MG63 (cell line): Measurements from ENCODE around the gene EMCN. TPM values are rescaled to one million over a fixed set of nuclear protein-coding genes. Genes with fewer than 3 reads are reported as not detected.
"Not testable (repeated sequence)": the region's sequence is repeated elsewhere in the genome, so short reads cannot be mapped to it uniquely, and the experiment has no call there.

Experiments
- DNase-seq: peaks from one replicate; pipeline ENCODE4 v3.0.0-alpha.2; 2020
- H3K27me3 ChIP-seq: fragments of 250-450 bp; sonication (Bioruptor Pico); 2 replicates; pipeline ENCODE4 v1.5.1; 2020; ENCODE audit warnings: mild to moderate bottlenecking, moderate library complexity
- H3K36me3 ChIP-seq: fragments of 250-450 bp; sonication (Bioruptor Pico); 2 replicates; pipeline ENCODE4 v1.5.1; 2020; ENCODE audit warnings: mild to moderate bottlenecking, moderate library complexity
- H3K4me3 ChIP-seq: fragments of 250-450 bp; sonication (Bioruptor Pico); 2 replicates; pipeline ENCODE4 v1.5.1; 2020; ENCODE audit warnings: mild to moderate bottlenecking, moderate library complexity
- H3K9me3 ChIP-seq: fragments of 250-450 bp; sonication (Bioruptor Pico); 2 replicates; pipeline ENCODE4 v1.5.1; 2020; ENCODE audit warnings: mild to moderate bottlenecking, moderate library complexity
- total RNA-seq: library from RNA; depleted of rRNA; stranded (reverse); fragments of >200 nt; shearing (Covaris generic); gene quantifications from 2 replicates; pipeline ENCODE4 v1.2.3, GENCODE V29; 2014; ENCODE audit warnings: low replicate concordance

Gene EMCN
- total RNA-seq, 1 experiment from 2014 or later, result not detected

DNA sequence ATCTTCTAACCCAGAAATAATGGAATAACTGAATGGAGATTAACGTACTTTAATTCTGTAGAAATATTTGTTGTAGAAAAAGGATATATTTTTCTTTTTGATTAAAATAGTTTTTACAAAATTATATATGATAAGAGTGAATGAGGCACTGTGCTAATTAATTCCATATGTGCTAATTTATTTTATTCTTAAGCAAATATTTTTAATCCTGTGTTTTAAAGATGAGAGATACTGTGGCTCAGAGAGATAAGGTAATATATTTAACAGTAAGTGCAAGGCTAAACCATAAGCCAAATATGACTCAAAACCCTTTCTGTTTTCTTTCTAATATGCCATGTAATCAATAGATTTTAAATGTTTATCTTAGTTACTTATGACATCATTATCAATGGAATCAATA is 88.2 kb downstream of the EMCN start:
- Histone ChIP-seq H3K9me3 (no peaks in the 10 kb centered on the region), H3K4me3 (no peak overlapping the region), H3K27me3 (no peaks in the 10 kb centered on the region), H3K36me3 (no peaks in the 10 kb centered on the region)
- DNase-seq, result no peak

GRCh38 chr4:100428051-100428450 is 89.8 kb downstream of the EMCN start:
- no peaks in the 10 kb centered on the region for H3K36me3 ChIP-seq
- no peak overlapping the region for H3K4me3 ChIP-seq
- H3K9me3 ChIP-seq, result no peaks in the 10 kb centered on the region
- H3K27me3 ChIP-seq, result no peaks in the 10 kb centered on the region
- peak; percentile 73 for DNase-seq

- Histone ChIP-seq H3K4me3 (no peak overlapping the region), H3K36me3 (no peaks in the 10 kb centered on the region), H3K27me3 (no peaks in the 10 kb centered on the region)
Measured at GRCh38 chr4:100424376-100424775, 93.4 kb downstream of the EMCN start.

DNA sequence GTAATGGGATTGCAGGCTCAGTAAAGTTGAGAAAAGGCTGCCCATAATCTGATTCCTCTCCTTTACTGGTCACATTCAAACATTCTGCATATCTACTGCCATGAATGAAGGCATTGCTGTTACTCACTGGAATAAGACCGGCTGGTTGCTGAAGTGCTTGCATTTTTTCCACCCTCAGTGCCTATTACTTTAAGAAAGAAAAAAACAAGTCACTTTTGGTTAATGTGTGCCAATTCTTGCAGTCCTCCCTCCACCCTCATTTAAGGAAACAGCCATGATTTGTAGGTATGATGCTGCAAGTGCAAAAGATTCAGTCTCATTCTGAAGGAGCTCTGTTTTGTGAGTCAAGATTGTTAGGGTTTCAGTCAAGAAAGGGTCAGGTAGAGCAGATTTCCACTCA is 94.9 kb downstream of the EMCN start:
- DNase-seq, result no peak

More at GRCh38 chr4:100424376-100424775, 93.4 kb downstream of the EMCN start:
- no peak for DNase-seq
- H3K9me3 ChIP-seq, result no peaks in the 10 kb centered on the region

GRCh38 chr4:100421361-100421978 is 96.4 kb downstream of the EMCN start:
- no peak overlapping the region for H3K4me3 ChIP-seq
- H3K36me3 ChIP-seq, result no peaks in the 10 kb centered on the region
- DNase-seq, result no peak
- H3K9me3 ChIP-seq, result no peaks in the 10 kb centered on the region
- no peaks in the 10 kb centered on the region for H3K27me3 ChIP-seq

More for the DNA sequence above, 94.9 kb downstream of the EMCN start:
- H3K9me3 ChIP-seq, result no peaks in the 10 kb centered on the region
- H3K36me3 ChIP-seq, result no peaks in the 10 kb centered on the region
- H3K4me3 ChIP-seq, result no peak overlapping the region
- no peaks in the 10 kb centered on the region for H3K27me3 ChIP-seq

DNA sequence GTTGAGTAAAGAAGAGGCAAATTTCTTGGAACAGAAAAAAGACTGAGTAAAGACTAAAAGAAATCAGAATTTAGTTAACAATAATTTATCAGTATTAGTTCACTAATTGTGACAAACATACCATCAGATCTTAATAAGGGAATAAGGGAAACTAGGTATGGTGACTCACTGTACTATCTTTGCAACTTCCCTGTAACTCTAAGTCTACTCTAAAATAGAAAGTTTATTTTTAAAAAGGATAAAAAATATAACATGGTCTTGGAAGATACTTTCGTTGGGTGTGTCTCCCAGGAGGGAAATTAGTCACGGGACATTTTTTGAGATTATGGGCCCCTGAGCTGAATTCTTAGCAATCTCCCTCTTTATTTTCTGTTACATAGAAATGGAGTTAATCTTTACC is 97.3 kb downstream of the EMCN start:
- no peak for DNase-seq

GRCh38 chr4:100417565-100417964 is 100.3 kb downstream of the EMCN start:
- no peaks in the 10 kb centered on the region for H3K27me3 ChIP-seq
- H3K9me3 ChIP-seq, result no peaks in the 10 kb centered on the region
- DNase-seq, result no peak
- no peak overlapping the region for H3K4me3 ChIP-seq
- H3K36me3 ChIP-seq, result no peaks in the 10 kb centered on the region

More for the DNA sequence above, 97.3 kb downstream of the EMCN start:
- Histone ChIP-seq H3K27me3 (no peaks in the 10 kb centered on the region), H3K36me3 (no peaks in the 10 kb centered on the region), H3K4me3 (no peak overlapping the region), H3K9me3 (no peaks in the 10 kb centered on the region)

DNA sequence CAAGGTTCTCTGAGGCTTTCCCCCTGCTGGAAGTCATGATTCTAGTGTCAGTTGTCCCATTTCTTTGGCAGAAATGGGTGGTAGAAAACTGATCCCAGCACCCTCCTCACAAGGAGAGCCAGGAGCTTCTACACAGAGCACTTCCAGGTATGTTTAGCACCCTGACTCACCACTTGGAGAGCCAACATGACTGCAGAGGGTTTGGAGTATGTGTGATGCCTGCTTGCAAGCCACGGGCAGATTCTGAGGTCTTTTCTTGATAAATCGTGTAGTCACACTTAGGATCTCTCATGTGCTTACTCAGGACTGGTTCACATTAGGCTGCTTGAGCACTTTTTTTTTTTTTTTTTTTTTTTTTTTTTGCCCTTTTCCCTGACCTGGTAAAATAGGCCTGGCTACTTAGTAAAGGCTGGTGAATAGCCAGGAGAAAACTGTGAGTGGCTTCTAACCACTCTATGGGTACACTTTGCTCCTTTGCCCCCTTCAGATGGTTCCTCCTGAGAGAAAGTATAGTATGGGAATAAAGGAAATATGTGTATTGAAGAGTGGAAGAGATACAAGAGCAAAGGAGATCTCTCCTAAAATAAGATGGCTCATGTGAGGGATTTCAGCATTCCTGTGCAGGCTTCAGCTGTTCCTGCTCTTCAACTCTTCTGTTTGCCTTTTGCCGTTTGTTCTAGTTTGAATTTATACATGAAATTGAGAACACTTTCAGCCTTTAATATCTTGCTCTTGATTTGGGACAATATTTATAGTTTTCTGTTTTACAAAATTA is 103.6 kb downstream of the EMCN start:
- H3K27me3 ChIP-seq, result no peaks in the 10 kb centered on the region
- no peaks in the 10 kb centered on the region for H3K9me3 ChIP-seq
- H3K36me3 ChIP-seq, result no peaks in the 10 kb centered on the region
- H3K4me3 ChIP-seq, result no peak overlapping the region
- DNase-seq, result peak; percentile 5

- Histone ChIP-seq H3K36me3 (no peaks in the 10 kb centered on the region), H3K4me3 (no peak overlapping the region), H3K27me3 (no peaks in the 10 kb centered on the region), H3K9me3 (no peaks in the 10 kb centered on the region)
- DNase-seq, result no peak
Measured at GRCh38 chr4:100391863-100392262, 126.0 kb downstream of the EMCN start.

GRCh38 chr4:100391086-100391485 is 126.7 kb downstream of the EMCN start:
- Histone ChIP-seq H3K27me3 (no peaks in the 10 kb centered on the region), H3K4me3 (no peak overlapping the region), H3K9me3 (no peaks in the 10 kb centered on the region), H3K36me3 (no peaks in the 10 kb centered on the region)
- DNase-seq, result no peak

DNA sequence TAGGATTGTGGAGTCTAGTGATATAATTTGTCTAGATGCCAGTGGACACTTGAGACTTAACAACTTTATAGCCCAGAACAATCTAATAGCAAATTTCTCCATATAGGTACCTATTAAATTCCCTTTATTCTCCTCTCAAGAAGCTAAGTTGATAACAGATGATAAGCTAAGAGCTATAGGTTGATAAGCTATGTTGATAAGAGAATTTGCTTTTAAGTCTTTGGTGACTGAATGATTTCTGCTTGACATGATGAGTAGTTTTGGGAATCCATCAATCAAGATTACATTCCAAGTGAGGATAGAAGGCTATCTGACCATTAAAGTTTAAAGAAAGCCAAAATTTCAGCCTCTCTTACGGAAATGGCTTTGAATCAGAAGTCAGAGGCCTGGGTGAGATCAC is 131.6 kb downstream of the EMCN start:
- no peak for DNase-seq
- no peaks in the 10 kb centered on the region for H3K27me3 ChIP-seq
- H3K4me3 ChIP-seq, result no peak overlapping the region
- no peaks in the 10 kb centered on the region for H3K36me3 ChIP-seq
- H3K9me3 ChIP-seq, result no peaks in the 10 kb centered on the region

DNA sequence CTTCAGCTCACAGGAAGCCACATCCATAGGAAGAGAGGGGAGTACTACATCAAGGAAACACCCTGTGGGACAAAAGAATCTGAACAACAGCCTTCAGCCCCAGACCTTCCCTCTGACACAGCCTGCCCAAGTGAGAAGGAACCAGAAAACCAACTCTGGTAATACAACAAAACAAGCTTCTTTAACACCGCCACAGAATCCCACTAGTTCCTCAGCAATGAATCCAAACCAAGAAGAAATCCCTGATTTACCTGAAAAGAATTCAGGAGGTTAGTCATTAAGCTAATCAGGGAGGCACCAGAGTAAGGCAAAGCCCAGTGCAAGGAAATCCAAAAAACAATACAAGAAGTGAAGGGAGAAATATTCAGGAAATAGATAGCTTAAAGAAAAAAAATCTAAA is 137.4 kb downstream of the EMCN start:
- not testable (repeated sequence) for H3K4me3 ChIP-seq, H3K9me3 ChIP-seq, H3K36me3 ChIP-seq, H3K27me3 ChIP-seq, DNase-seq

DNA sequence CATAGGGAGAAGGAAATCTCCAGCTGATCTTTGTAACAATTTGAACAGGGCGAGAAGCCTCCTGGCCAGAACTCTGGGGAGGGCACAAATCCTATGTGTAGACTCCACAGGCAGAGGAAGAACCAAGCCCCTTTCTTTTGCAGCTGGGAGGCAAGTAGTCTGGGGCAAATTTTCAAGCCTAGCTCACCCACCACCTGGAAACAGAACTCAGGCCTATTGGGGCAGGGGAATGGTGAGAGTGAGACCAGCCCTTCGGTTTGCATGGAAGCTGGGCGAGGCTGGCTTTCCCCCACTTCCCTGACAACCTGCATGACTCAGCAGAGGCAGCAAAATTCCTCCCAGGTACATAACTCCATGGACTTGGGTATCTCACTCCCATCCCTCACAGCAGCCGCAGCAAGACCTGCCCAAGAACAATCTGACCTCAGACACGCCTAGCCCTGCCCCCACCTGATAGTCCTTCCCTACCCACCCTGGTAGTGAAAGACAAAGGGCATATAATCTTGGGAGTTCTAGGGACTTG is 138.2 kb downstream of the EMCN start:
- Histone ChIP-seq H3K9me3 (no peaks in the 10 kb centered on the region), H3K36me3 (no peaks in the 10 kb centered on the region), H3K4me3 (no peak overlapping the region), H3K27me3 (no peaks in the 10 kb centered on the region)
- no peak for DNase-seq

- Histone ChIP-seq H3K4me3 (no peak overlapping the region), H3K27me3 (no peaks in the 10 kb centered on the region), H3K9me3 (no peaks in the 10 kb centered on the region), H3K36me3 (no peaks in the 10 kb centered on the region)
- peak; percentile 0 for DNase-seq
Measured at GRCh38 chr4:100372432-100372831, 145.4 kb downstream of the EMCN start.

GRCh38 chr4:100369871-100370270 is 148.0 kb downstream of the EMCN start:
- no peak for DNase-seq
- Histone ChIP-seq H3K9me3 (no peaks in the 10 kb centered on the region), H3K27me3 (no peaks in the 10 kb centered on the region), H3K4me3 (no peak overlapping the region), H3K36me3 (no peaks in the 10 kb centered on the region)

DNA sequence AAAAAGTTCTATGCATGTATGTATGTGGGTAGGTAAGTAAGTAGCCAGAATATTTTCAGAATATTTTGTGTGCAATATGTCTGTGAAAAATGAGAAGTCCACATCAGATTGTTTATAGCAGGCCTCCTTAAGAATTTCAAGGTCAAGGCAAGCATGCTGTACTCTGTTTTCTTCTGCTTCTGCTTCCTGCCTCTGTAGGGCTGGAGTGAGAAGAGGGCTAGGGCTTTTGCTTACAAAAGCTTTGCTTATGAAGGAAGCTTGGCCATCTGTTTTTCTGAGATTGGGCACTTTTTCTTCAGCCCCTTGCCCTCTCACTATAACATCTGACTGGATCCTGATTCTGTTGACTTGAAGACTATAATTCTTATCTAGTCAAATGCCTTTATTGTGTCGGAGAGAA is 150.4 kb downstream of the EMCN start:
- no peaks in the 10 kb centered on the region for H3K36me3 ChIP-seq
- DNase-seq, result no peak
- no peaks in the 10 kb centered on the region for H3K9me3 ChIP-seq
- H3K27me3 ChIP-seq, result no peaks in the 10 kb centered on the region
- no peak overlapping the region for H3K4me3 ChIP-seq

DNA sequence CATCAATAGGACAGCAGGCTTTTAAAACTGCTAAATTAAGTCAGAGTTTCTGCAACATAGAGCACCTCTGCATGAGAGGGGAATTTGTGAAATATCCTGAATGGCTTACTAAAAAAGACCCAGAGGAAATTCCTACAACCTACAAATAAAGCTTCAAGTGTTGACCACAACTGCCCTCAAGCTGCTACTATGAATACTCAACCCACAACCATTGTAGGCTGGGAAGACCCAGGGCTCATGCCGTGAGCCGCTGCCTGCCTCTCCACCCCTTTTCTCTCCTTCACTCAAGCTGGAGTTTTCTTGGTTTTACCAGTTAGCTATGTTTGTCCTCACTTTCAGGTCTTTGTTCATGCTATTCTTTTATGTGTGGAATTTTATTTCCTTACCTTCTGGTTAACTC is 151.6 kb downstream of the EMCN start:
- DNase-seq, result no peak

GRCh38 chr4:100362366-100362765 is 155.5 kb downstream of the EMCN start:
- Histone ChIP-seq H3K4me3 (no peak overlapping the region), H3K36me3 (no peaks in the 10 kb centered on the region), H3K9me3 (no peaks in the 10 kb centered on the region), H3K27me3 (no peaks in the 10 kb centered on the region)
- no peak for DNase-seq

More for the DNA sequence above, 151.6 kb downstream of the EMCN start:
- Histone ChIP-seq H3K9me3 (no peaks in the 10 kb centered on the region), H3K4me3 (no peak overlapping the region), H3K27me3 (no peaks in the 10 kb centered on the region), H3K36me3 (no peaks in the 10 kb centered on the region)
